Measurements from ENCODE around the gene ANTXRL. TPM values are rescaled to one million over a fixed set of nuclear protein-coding genes. Genes with fewer than 3 reads are reported as not detected.
"Not testable (repeated sequence)": the region's sequence is repeated elsewhere in the genome, so short reads cannot be mapped to it uniquely, and the experiment has no call there.

The ANTXRL gene
- total RNA-seq, 1 donor from 2014 or later: not detected

GRCh38 chr10:46328853-46329689 is 42.3 kb downstream of the ANTXRL start:
- H3K4me1 Mint-ChIP-seq (ENCODE audit: low read depth): no peaks in the 10 kb centered on the region
- H3K9me3 Mint-ChIP-seq: no peaks in the 10 kb centered on the region
- intact Hi-C loops (cut with micrococcal nuclease): loop anchor here (10.0 kb wide), 1 partner anchor 104 kb away; no protein-coding TSS in a partner anchor
- H3K27ac Mint-ChIP-seq: no peak overlapping the region
- no peak for DNase-seq (ENCODE audit: low spot score)
- H3K36me3 Mint-ChIP-seq (ENCODE audit: low read depth): no peaks in the 10 kb centered on the region
- H3K4me3 Mint-ChIP-seq: no peak overlapping the region
- peaks cover 16% of the 10 kb centered on the region for H3K27me3 Mint-ChIP-seq (ENCODE audit: insufficient read depth)

GRCh38 chr10:46329690-46330016 is 42.9 kb downstream of the ANTXRL start:
- no peak overlapping the region for H3K27ac Mint-ChIP-seq
- intact Hi-C loops (cut with micrococcal nuclease): loop anchor here (10.0 kb wide), 1 partner anchor 105 kb away; no protein-coding TSS in a partner anchor

GRCh38 chr10:46330894-46331293 is 44.1 kb downstream of the ANTXRL start:
- no peak for DNase-seq (ENCODE audit: low spot score)
- intact Hi-C loops (cut with micrococcal nuclease): no loop called here
- no peaks in the 10 kb centered on the region for H3K36me3 Mint-ChIP-seq (ENCODE audit: low read depth)
- peaks cover 9% of the 10 kb centered on the region for H3K27me3 Mint-ChIP-seq (ENCODE audit: insufficient read depth)
- H3K4me1 Mint-ChIP-seq (ENCODE audit: low read depth): no peaks in the 10 kb centered on the region
- no peaks in the 10 kb centered on the region for H3K9me3 Mint-ChIP-seq
- H3K27ac Mint-ChIP-seq: peak overlapping the region; percentile 31
- no peak overlapping the region for H3K4me3 Mint-ChIP-seq

More at GRCh38 chr10:46329690-46330016, 42.9 kb downstream of the ANTXRL start:
- Mint-ChIP-seq H3K27me3 (ENCODE audit: insufficient read depth) (peaks cover 11% of the 10 kb centered on the region), H3K4me3 (no peak overlapping the region), H3K4me1 (ENCODE audit: low read depth) (no peaks in the 10 kb centered on the region), H3K9me3 (no peaks in the 10 kb centered on the region), H3K36me3 (ENCODE audit: low read depth) (no peaks in the 10 kb centered on the region)
- no peak for DNase-seq (ENCODE audit: low spot score)

GRCh38 chr10:46365484-46365883 is 78.7 kb downstream of the ANTXRL start:
- intact Hi-C loops (cut with micrococcal nuclease); H3K27ac Mint-ChIP-seq; H3K4me3 Mint-ChIP-seq; H3K4me1 Mint-ChIP-seq (ENCODE audit: low read depth); H3K9me3 Mint-ChIP-seq; H3K27me3 Mint-ChIP-seq (ENCODE audit: insufficient read depth); H3K36me3 Mint-ChIP-seq (ENCODE audit: low read depth); DNase-seq (ENCODE audit: low spot score): not testable (repeated sequence)

GRCh38 chr10:46367209-46367608 is 80.4 kb downstream of the ANTXRL start:
- H3K36me3 Mint-ChIP-seq (ENCODE audit: low read depth); H3K9me3 Mint-ChIP-seq; H3K4me1 Mint-ChIP-seq (ENCODE audit: low read depth); H3K27ac Mint-ChIP-seq; DNase-seq (ENCODE audit: low spot score); H3K4me3 Mint-ChIP-seq; H3K27me3 Mint-ChIP-seq (ENCODE audit: insufficient read depth); intact Hi-C loops (cut with micrococcal nuclease): not testable (repeated sequence)

GRCh38 chr10:46367666-46368240 is 81.0 kb downstream of the ANTXRL start:
- not testable (repeated sequence) for H3K4me1 Mint-ChIP-seq (ENCODE audit: low read depth); DNase-seq (ENCODE audit: low spot score)

GRCh38 chr10:46368956-46369355 is 82.2 kb downstream of the ANTXRL start:
- H3K27me3 Mint-ChIP-seq (ENCODE audit: insufficient read depth); DNase-seq (ENCODE audit: low spot score); H3K4me3 Mint-ChIP-seq; H3K36me3 Mint-ChIP-seq (ENCODE audit: low read depth); H3K4me1 Mint-ChIP-seq (ENCODE audit: low read depth); intact Hi-C loops (cut with micrococcal nuclease); H3K9me3 Mint-ChIP-seq; H3K27ac Mint-ChIP-seq: not testable (repeated sequence)

More at GRCh38 chr10:46367666-46368240, 81.0 kb downstream of the ANTXRL start:
- H3K36me3 Mint-ChIP-seq (ENCODE audit: low read depth); H3K27me3 Mint-ChIP-seq (ENCODE audit: insufficient read depth); H3K4me3 Mint-ChIP-seq; intact Hi-C loops (cut with micrococcal nuclease); H3K9me3 Mint-ChIP-seq; H3K27ac Mint-ChIP-seq: not testable (repeated sequence)

GRCh38 chr10:46374410-46374809 is 87.6 kb downstream of the ANTXRL start:
- H3K27ac Mint-ChIP-seq; H3K36me3 Mint-ChIP-seq (ENCODE audit: low read depth); H3K9me3 Mint-ChIP-seq; DNase-seq (ENCODE audit: low spot score); H3K4me3 Mint-ChIP-seq; H3K4me1 Mint-ChIP-seq (ENCODE audit: low read depth); intact Hi-C loops (cut with micrococcal nuclease); H3K27me3 Mint-ChIP-seq (ENCODE audit: insufficient read depth): not testable (repeated sequence)

GRCh38 chr10:46375406-46375805 is 88.6 kb downstream of the ANTXRL start, which contains the start of gene ANXA8L1:
ANXA8L1 (plus strand) TSS chr10:46375776; CDS start chr10:46375852, 76 bp downstream.
- intact Hi-C loops (cut with micrococcal nuclease); H3K9me3 Mint-ChIP-seq: not testable (repeated sequence)

GRCh38 chr10:46377022-46377421 is 90.2 kb downstream of the ANTXRL start:
- DNase-seq (ENCODE audit: low spot score); H3K27ac Mint-ChIP-seq; H3K4me3 Mint-ChIP-seq; H3K4me1 Mint-ChIP-seq (ENCODE audit: low read depth); H3K36me3 Mint-ChIP-seq (ENCODE audit: low read depth); H3K27me3 Mint-ChIP-seq (ENCODE audit: insufficient read depth); intact Hi-C loops (cut with micrococcal nuclease); H3K9me3 Mint-ChIP-seq: not testable (repeated sequence)

More at GRCh38 chr10:46375406-46375805, 88.6 kb downstream of the ANTXRL start, which contains the start of gene ANXA8L1:
- not testable (repeated sequence) for H3K36me3 Mint-ChIP-seq (ENCODE audit: low read depth); H3K27me3 Mint-ChIP-seq (ENCODE audit: insufficient read depth); H3K4me3 Mint-ChIP-seq; DNase-seq (ENCODE audit: low spot score); H3K4me1 Mint-ChIP-seq (ENCODE audit: low read depth); H3K27ac Mint-ChIP-seq

GRCh38 chr10:46377651-46378050 is 90.9 kb downstream of the ANTXRL start:
- DNase-seq (ENCODE audit: low spot score); H3K27me3 Mint-ChIP-seq (ENCODE audit: insufficient read depth); intact Hi-C loops (cut with micrococcal nuclease); H3K4me3 Mint-ChIP-seq; H3K27ac Mint-ChIP-seq; H3K36me3 Mint-ChIP-seq (ENCODE audit: low read depth); H3K9me3 Mint-ChIP-seq; H3K4me1 Mint-ChIP-seq (ENCODE audit: low read depth): not testable (repeated sequence)

- DNase-seq (ENCODE audit: low spot score); intact Hi-C loops (cut with micrococcal nuclease); H3K4me3 Mint-ChIP-seq; H3K9me3 Mint-ChIP-seq; H3K27ac Mint-ChIP-seq; H3K36me3 Mint-ChIP-seq (ENCODE audit: low read depth); H3K4me1 Mint-ChIP-seq (ENCODE audit: low read depth); H3K27me3 Mint-ChIP-seq (ENCODE audit: insufficient read depth): not testable (repeated sequence)
Measured at GRCh38 chr10:46378108-46378507, 91.3 kb downstream of the ANTXRL start.

- H3K27me3 Mint-ChIP-seq (ENCODE audit: insufficient read depth); H3K27ac Mint-ChIP-seq; H3K9me3 Mint-ChIP-seq; H3K4me3 Mint-ChIP-seq; H3K4me1 Mint-ChIP-seq (ENCODE audit: low read depth); H3K36me3 Mint-ChIP-seq (ENCODE audit: low read depth); intact Hi-C loops (cut with micrococcal nuclease); DNase-seq (ENCODE audit: low spot score): not testable (repeated sequence)
Measured at GRCh38 chr10:46379233-46379848, 92.5 kb downstream of the ANTXRL start.

Data from activated T-helper 1 cell treated with anti-CD3 and anti-CD28 coated beads, Interleukin-12 subunit alpha, Interleukin-12 subunit beta, Interleukin-2, Interleukin-4 antibody, amounts not matched to agents 30 ng/mL and 10 ng/mL and 1 ng/mL, durations not matched to agents 14 hours and 24 hours and 36 hours (primary cell).